Naive thymus-derived CD8-positive, alpha-beta T cell (primary cell): Measurements from ENCODE around the gene CLTB. TPM values are rescaled to one million over a fixed set of nuclear protein-coding genes. Genes with fewer than 3 reads are reported as not detected.
"Not testable (repeated sequence)": the region's sequence is repeated elsewhere in the genome, so short reads cannot be mapped to it uniquely, and the experiment has no call there.

ENCODE experiments used
- ATAC-seq, 2 donors: fragments of 150-1000 bp; cut with Tn5 transposase in 1 of 2; sonication (Bioruptor Pico), chemical (Tn5 transposase) in 1 of 2; 1 replicate in 1 of 2; 2 replicates in 1 of 2; pipeline ENCODE4 v1.10.0; 2021; ENCODE audit warnings: mild to moderate bottlenecking in 2 of 2, moderate library complexity in 2 of 2
- POLR2A ChIA-PET: fragments of 350-600 bp; sonication (Branson Sonifier 250); formaldehyde crosslinking; loops from one replicate; lab custom pipeline; 2021; ENCODE audit warnings: antibody characterized with exemption; lab: Charles Lee
- DNase-seq, 10 donors: peaks; one replicate each; pipeline versions ENCODE4 v3.0.0 to v3.0.0-alpha.2; 2020 to 2022
- H3K27ac Mint-ChIP-seq, 10 donors: one replicate each; pipeline ENCODE4 v1.8.0; 2020 to 2022; ENCODE audit warnings: mild to moderate bottlenecking in 10 of 10, mixed read lengths in 10 of 10, moderate library complexity in 4 of 10, inconsistent platforms in 1 of 10
- H3K27me3 Mint-ChIP-seq, 5 donors: one replicate each; pipeline ENCODE4 v1.8.0; 2021 to 2022; ENCODE audit warnings: mixed read lengths in 5 of 5
- H3K36me3 Mint-ChIP-seq, 3 donors: one replicate each; pipeline ENCODE4 v1.8.0; 2020 to 2022; ENCODE audit warnings: mixed read lengths in 3 of 3, mild to moderate bottlenecking in 2 of 3, inconsistent platforms in 1 of 3
- H3K4me1 Mint-ChIP-seq, 4 donors: one replicate each; pipeline ENCODE4 v1.8.0; 2021 to 2022; ENCODE audit warnings: mixed read lengths in 4 of 4
- H3K4me3 Mint-ChIP-seq, 10 donors: one replicate each; pipeline ENCODE4 v1.8.0; 2020 to 2022; ENCODE audit warnings: mild to moderate bottlenecking in 10 of 10, mixed read lengths in 10 of 10, moderate library complexity in 6 of 10, inconsistent platforms in 1 of 10
- H3K9me3 Mint-ChIP-seq, 9 donors: one replicate each; pipeline ENCODE4 v1.8.0; 2020 to 2022; ENCODE audit warnings: mixed read lengths in 9 of 9, mild to moderate bottlenecking in 3 of 9, inconsistent platforms in 1 of 9, moderate library complexity in 1 of 9
- polyA plus RNA-seq, 3 donors: library from polyadenylated mRNA; unstranded; fragments of 300-500 nt; fragmentation: Illumina TruSeq; gene quantifications; one replicate each; pipeline ENCODE4 v1.2.3, GENCODE V29; 2021
- total RNA-seq, 8 experiments: library from RNA in 2 of 8; stranded (reverse) in 2 of 8; gene quantifications; one replicate each; pipeline ENCODE4 v1.2.3 and lab custom pipeline; 2021 to 2026

The CLTB gene
- total and polyA plus RNA-seq, 5 experiments from 2014 or later = 34.4 to 82.7 (median 69.2) TPM

DNA sequence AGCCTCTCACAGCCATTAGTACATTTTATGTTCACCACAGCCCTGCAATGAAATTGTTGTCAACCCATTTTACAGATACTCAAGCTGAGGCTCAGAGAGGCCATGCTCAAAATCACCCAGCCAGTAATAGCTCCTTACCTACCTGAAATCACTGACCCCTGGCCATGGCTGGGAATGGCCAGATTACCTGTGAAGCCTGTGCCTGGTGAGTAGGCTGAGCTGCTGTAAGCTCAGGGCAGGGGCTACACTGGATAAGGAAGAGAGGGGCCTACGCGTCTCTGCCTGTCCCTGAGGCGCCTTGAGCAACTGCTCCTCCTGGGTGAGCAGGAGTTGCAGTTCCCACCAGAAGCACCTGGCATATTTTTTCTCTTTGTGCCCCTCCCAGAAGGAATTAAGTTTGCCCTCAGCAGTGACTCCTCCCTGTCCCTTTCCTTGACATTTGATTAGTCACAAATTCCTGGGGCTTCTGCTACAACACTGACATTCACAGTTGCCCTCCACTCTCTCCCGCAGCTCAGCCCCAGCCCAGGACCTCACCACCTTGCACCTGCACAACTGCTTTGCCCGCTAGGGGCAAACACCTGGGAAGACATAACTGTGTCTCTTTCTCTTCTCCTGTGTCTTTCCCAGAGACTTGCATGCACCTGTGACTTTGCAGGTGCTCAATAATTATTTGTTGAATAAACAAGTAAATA is 5.7 kb downstream of the CLTB start:
- no peak for DNase-seq
- ATAC-seq = no peak
- no peaks in the 10 kb centered on the region for H3K9me3 Mint-ChIP-seq
- peaks cover 0 to 46% (median 2%) of the 10 kb centered on the region in 3 donors for H3K36me3 Mint-ChIP-seq
- no peaks in the 10 kb centered on the region for H3K27me3 Mint-ChIP-seq
- H3K4me3 Mint-ChIP-seq = no peak overlapping the region
- H3K4me1 Mint-ChIP-seq = peaks cover 29 to 48% (median 40%) of the 10 kb centered on the region in 4 donors
- POLR2A ChIA-PET = no interaction called here
- H3K27ac Mint-ChIP-seq = peak overlapping the region in 5 of 10 donors; percentile 17 to 75 (median 57)

DNA sequence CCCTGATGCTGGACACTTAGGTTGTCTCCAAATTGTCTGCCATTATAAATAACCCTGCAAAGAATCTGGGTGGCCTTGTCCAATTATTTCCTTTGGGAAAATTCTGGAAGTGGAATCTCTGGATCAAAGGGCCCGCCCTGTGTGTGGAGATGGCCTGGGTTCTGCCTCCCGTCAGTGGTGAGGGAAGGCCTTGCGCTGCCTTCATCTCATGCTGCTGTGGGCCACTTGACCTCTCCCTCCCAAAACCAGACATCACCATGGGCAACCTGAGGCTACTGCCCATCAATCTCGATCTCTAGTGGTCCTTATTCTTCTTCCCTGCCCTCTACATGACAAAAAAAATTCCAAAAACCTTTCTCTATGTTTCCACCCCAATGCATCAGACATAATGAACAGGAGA is 6.6 kb downstream of the CLTB start:
- Mint-ChIP-seq H3K27me3 (no peaks in the 10 kb centered on the region), H3K9me3 (no peaks in the 10 kb centered on the region), H3K4me3 (no peak overlapping the region), H3K4me1 (peaks cover 26 to 39% (median 31%) of the 10 kb centered on the region in 4 donors), H3K36me3 (peaks cover 0 to 48% (median 2%) of the 10 kb centered on the region in 3 donors), H3K27ac (peak overlapping the region in 1 of 10 donors; percentile 43)
- DNase-seq (no peak), ATAC-seq (no peak)
- POLR2A ChIA-PET = interaction anchor here (0.6 kb wide), 1 partner anchor 134 kb away, joined by 3 read pairs; no protein-coding TSS in a partner anchor

DNA sequence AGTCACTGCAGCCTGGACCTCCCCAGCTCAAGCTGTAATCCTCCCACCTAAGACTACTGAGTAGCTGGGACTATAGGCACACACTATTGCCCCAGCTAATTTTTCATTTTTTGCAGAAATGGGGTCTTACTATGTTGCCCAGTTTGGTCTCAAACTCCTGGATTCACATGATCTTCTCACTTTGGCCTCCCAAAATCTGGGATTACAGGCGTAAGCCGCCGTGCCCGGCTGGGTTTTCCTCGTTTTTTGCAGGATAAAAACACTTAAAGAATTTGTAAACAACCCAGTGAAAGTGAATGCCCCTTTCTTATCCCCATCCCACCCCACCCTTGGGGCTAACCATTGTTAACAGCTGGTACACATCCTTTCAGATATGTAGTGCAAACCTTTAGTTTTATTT is 7.7 kb downstream of the CLTB start:
- Mint-ChIP-seq H3K27me3 (no peaks in the 10 kb centered on the region), H3K27ac (no peak overlapping the region), H3K4me3 (no peak overlapping the region), H3K4me1 (peaks cover 15 to 27% (median 25%) of the 10 kb centered on the region in 4 donors), H3K36me3 (peaks cover 0 to 48% (median 2%) of the 10 kb centered on the region in 3 donors), H3K9me3 (no peaks in the 10 kb centered on the region)
- POLR2A ChIA-PET = interaction anchor here (0.7 kb wide), 1 partner anchor 705 kb away, joined by 4 read pairs; no protein-coding TSS in a partner anchor
- no peak for DNase-seq
- no peak for ATAC-seq

DNA sequence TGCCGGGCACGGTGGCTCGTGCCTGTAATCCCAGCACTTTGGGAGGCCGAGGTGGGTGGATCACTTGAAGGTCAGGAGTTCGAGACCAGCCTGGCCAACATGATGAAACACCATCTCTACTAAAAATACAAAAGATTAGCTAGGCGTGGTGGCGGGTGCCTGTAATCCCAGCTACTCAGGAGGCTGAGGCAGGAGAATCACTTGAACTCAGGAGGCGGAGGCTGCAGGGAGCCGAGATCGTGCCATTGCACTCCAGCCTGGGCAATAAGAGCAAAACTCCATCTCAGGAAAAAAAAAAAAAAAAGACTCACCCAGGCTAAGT is 8.1 kb downstream of the CLTB start:
- H3K4me3 Mint-ChIP-seq = not testable (repeated sequence)
- peaks cover 0 to 48% (median 2%) of the 10 kb centered on the region in 3 donors for H3K36me3 Mint-ChIP-seq
- POLR2A ChIA-PET = interaction anchor here (0.7 kb wide), 1 partner anchor 705 kb away, joined by 4 read pairs; no protein-coding TSS in a partner anchor

DNA sequence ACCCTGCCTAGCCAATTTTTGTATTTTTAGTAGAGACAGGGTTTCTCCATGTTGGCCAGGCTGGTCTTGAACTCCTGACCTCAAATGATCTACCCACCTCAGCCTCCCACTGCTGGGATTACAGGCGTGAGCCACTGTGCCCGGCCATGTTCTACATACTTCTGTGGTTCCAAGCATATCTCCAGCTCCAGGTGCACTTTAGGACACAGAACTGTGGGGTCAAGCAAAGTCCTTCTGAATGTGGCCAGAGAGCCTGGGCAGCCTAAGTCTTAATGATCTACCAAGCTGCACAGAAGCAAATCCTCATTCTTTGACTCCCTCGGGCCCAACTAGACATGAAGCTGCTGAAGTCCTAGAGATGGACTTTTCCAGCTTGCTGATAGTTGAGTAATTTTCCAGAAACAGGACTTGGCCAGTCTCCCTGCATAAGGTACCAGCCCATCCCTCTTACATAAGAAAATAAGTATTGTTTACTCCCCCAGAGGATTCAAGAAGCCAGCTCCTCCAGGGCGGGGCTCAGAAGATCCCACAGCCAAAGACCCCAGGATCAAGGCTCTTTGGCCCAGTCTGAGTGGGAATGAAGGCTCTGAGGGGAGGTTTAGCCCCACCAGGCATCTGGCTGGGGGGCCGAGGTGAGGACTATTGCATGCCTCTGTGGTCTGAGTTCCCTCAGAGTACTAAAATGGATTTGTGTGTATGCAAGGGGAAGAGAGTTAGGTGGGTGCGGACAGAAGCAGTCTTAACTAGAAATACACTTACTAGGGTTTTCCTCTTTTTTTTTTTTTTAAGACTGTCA is 8.7 kb downstream of the CLTB start:
- no peaks in the 10 kb centered on the region for H3K9me3 Mint-ChIP-seq
- peaks cover 0 to 51% (median 2%) of the 10 kb centered on the region in 3 donors for H3K36me3 Mint-ChIP-seq
- POLR2A ChIA-PET = interaction anchor here (0.7 kb wide), 1 partner anchor 706 kb away, joined by 4 read pairs; no protein-coding TSS in a partner anchor
- DNase-seq = no peak
- H3K27me3 Mint-ChIP-seq = no peaks in the 10 kb centered on the region
- H3K4me1 Mint-ChIP-seq = peaks cover 9 to 20% (median 17%) of the 10 kb centered on the region in 4 donors
- H3K27ac Mint-ChIP-seq = peak overlapping the region in 1 of 10 donors; percentile 84
- no peak for ATAC-seq
- no peak overlapping the region for H3K4me3 Mint-ChIP-seq

More for the DNA sequence above, 8.1 kb downstream of the CLTB start:
- H3K27ac Mint-ChIP-seq, DNase-seq, H3K9me3 Mint-ChIP-seq, ATAC-seq, H3K27me3 Mint-ChIP-seq: not testable (repeated sequence)
- H3K4me1 Mint-ChIP-seq = peaks cover 14 to 25% (median 22%) of the 10 kb centered on the region in 4 donors

DNA sequence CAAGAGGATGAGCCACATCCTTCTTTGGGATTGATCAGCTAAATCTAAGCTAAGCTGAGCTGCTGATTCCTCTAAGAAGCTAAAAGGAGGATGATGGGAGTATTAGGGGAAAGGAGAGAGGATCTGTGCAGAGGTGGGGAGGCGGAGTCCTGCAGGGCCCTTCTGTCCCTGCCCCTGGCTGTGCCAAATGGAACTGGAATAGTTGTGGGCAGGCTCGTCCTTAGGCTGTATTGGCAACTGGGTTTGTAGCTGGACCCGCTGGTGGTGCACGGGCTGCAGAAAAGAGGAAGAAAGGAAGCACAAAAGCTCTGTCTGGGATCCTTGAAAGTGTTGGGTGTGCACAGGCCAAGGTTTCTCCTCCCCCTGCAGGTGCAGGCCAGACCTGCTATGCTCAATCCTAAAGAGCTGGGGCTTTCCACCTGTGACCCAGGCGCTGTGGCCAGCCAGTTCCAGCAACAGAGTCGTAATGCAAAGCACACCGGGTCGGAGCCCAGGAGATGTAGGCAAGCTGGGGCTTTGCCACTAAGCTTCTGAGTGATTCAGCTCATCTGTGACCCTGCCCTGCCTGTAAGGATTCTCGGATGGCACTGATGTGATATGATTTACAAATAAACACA is 9.8 kb downstream of the CLTB start:
- no peak for DNase-seq
- Mint-ChIP-seq H3K9me3 (no peaks in the 10 kb centered on the region), H3K4me1 (peaks cover 3 to 18% (median 12%) of the 10 kb centered on the region in 4 donors), H3K27me3 (no peaks in the 10 kb centered on the region), H3K27ac (no peak overlapping the region), H3K4me3 (peak overlapping the region in 1 of 10 donors; percentile 29), H3K36me3 (peaks cover 0 to 53% (median 4%) of the 10 kb centered on the region in 3 donors)
- POLR2A ChIA-PET = interaction anchor here (1.1 kb wide), 2 partner anchors 10 to 123 kb away, joined by 3 to 4 read pairs; partner anchors contain the start of gene CLTB
- no peak for ATAC-seq

DNA sequence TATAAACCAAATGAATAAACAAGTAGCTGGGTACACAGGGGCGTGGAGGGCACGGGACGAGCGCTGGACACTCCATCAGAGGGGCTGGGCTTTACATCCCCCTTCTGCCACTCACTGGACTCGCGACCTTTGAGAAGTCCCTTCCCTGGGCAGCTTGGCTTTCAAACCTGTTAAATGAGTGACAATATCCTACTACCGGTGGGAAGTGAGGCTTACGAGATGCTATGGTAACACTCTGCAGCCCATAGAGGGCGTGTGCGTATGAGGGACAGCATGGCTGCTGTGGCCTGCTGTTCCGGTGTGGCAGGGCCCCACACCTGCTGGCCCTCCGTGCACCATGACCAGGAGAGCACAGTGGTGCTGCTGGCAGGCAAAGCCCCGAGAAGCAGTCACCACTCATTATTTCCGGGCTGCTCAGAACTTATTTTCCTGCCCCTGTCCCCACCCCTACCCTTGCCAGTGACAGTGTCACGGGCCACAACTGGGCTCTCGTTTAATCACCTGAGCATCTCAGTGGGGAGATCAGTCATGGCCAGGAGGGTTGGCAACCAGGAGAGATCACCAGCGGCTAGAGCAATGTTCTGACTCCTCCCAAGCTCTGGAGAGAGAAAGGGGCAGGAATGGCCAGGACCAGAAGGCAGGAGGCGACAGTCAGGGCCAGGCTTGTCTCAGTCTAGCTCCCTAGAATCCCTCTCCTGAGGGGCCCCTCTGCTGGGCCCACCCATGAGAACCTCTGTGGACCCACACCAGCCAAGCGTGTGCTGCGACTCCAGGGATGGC is 10.5 kb downstream of the CLTB start:
- H3K36me3 Mint-ChIP-seq = peaks cover 0 to 53% (median 3%) of the 10 kb centered on the region in 3 donors
- H3K27ac Mint-ChIP-seq = peak overlapping the region in 1 of 10 donors; percentile 49
- H3K27me3 Mint-ChIP-seq = no peaks in the 10 kb centered on the region
- H3K9me3 Mint-ChIP-seq = no peaks in the 10 kb centered on the region
- H3K4me1 Mint-ChIP-seq = peaks cover 0 to 12% (median 5%) of the 10 kb centered on the region in 4 donors
- POLR2A ChIA-PET = interaction anchor here (0.7 to 1.1 kb wide), 4 partner anchors 11 to 966 kb away, joined by 3 to 4 read pairs (median 4); partner anchors contain the start of gene CLTB
- no peak for DNase-seq
- peak overlapping the region in 1 of 10 donors; percentile 6 for H3K4me3 Mint-ChIP-seq
- no peak for ATAC-seq

DNA sequence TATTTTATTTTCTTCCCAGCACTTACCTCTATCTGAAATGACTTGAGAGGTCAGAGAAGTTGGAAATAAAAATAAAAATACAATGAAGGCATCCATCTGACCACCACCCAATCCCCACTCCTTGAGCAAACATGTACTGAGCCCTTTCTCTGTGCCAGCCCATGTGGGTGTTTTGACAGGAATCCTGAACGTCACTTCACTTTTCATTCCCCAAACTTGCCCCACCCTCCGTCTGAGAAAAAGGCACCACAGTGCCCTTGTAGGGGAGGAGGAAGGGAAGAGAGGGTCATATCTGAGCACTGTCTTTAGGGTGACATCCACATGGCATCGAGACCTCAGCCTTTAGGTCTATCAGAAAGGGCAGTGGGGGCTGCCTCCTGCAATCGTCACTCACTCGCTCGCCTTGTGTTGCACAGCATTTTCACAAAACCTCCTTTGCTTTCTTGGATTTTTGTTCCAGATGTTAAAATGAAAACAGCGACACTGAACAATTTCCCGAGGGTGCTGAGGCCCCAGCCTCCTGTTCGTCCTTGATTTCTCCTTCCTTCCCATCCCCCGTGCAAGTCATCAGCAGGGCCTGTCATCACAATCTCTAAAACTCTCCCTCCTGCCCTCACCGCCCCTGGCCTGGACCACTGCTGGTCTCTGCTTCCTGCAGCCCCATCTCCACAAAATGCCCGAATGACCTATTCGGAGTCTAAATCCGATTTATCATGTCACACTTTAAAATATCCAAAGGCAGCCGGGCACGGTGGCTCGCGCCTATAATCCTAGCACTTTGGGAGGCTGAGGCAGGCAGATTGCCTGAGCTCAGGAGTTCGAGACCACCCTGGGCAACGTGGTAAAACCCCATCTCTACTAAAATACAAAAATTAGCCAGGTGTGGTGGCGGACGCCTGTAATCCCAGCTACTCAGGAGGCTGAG is 14.8 kb downstream of the CLTB start:
- H3K9me3 Mint-ChIP-seq = no peaks in the 10 kb centered on the region
- H3K4me3 Mint-ChIP-seq = no peak overlapping the region
- DNase-seq (no peak), ATAC-seq (no peak)
- POLR2A ChIA-PET = no interaction called here
- peaks cover 0 to 34% (median 2%) of the 10 kb centered on the region in 3 donors for H3K36me3 Mint-ChIP-seq
- H3K4me1 Mint-ChIP-seq = peaks cover 0 to 11% (median 8%) of the 10 kb centered on the region in 4 donors
- H3K27me3 Mint-ChIP-seq = no peaks in the 10 kb centered on the region
- peak overlapping the region in 4 of 10 donors; percentile 1 to 67 (median 54) for H3K27ac Mint-ChIP-seq

DNA sequence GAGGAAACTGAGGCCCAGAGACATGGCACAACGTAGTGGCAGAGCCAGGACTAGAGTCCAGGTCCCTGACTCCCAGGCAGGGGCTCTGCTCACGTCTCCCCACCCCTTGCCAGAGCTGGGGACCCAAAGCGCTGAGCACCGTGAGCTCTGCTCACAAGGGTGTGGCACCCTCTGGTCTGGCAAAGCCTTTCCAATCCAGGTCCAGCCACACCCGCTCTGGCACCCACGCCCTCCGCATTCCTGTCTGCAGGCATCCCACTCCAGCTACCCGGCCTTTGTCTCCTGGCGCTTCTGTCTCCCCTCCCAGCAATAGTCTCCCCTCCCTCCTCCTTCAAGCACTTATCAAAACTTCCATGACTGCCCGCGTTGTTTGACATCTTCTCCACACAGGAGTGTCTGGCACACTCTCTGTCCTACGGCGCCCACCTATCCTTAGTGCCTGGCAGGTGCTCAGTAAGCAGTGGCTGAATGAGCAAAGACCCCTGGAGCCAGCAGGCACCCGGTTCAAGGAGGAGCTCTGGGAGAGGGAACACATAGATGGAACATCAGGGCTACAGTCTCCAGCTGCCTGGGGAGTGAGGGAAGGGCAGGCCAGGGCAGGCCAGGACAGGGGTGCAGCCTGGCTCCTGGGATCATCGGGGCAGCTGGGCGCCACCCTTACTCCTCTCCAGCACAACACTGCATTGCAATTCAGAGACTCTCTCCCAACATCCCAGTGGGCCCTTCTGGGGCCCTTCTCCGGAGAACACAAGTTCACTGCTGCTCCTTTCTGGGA is 15.8 kb downstream of the CLTB start:
- ATAC-seq (no peak), DNase-seq (no peak)
- Mint-ChIP-seq H3K36me3 (peaks cover 0 to 26% (median 2%) of the 10 kb centered on the region in 3 donors), H3K9me3 (no peaks in the 10 kb centered on the region), H3K4me3 (no peak overlapping the region), H3K27me3 (no peaks in the 10 kb centered on the region), H3K4me1 (peaks cover 0 to 11% (median 8%) of the 10 kb centered on the region in 4 donors), H3K27ac (peak overlapping the region in 3 of 10 donors; percentile 31 to 40 (median 38))
- POLR2A ChIA-PET = no interaction called here

DNA sequence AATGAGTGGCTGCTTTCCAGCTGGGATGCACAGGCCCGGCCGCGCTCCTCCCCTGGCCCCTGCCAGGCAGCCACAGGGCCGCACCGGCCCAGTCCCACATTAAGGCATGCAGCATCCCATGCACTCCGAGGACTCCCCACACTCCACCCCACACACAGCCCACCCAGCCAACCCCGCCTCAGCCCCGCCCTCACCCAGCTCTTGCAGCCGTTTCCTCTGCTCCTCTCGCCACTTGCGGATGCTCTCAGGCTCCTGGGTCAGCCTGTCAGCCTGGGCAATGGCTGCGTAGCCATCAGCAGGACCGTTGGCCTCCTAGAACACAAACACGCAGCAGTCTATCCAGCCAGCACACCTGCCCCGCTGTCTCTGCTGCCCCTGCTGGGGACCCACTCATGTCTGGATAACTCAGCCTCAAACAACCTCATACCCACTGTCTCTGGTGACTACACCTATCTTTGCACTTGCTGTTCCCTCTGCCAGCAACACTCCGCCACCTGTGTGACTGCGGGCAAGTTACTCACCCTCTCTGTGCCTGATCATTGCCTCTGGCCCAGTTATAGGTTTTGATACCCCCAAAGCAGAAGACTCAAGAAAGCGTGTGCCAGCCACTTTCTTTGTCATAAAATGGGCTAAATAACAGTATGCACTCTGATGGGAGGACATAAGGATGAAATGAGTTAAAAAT is 18.5 kb downstream of the CLTB start:
- peak overlapping the region in 4 of 10 donors; percentile 61 to 79 (median 64) for H3K27ac Mint-ChIP-seq
- no peak overlapping the region for H3K4me3 Mint-ChIP-seq
- no peaks in the 10 kb centered on the region for H3K9me3 Mint-ChIP-seq
- H3K27me3 Mint-ChIP-seq = no peaks in the 10 kb centered on the region
- H3K4me1 Mint-ChIP-seq = peaks cover 0 to 11% (median 8%) of the 10 kb centered on the region in 4 donors
- DNase-seq (no peak), ATAC-seq (no peak)
- peaks cover 0 to 27% (median 2%) of the 10 kb centered on the region in 3 donors for H3K36me3 Mint-ChIP-seq
- POLR2A ChIA-PET = no interaction called here
